PC-9 (cell line): ENCODE data around the gene SCP2.

Experiments
- EZH2 ChIP-seq: fragments of 200-600 bp; sonication (generic); IDR thresholded peaks from 2 replicates; pipeline ENCODE4 v1.8.0; 2017; ENCODE audit warnings: antibody characterized with exemption, low read depth
- TF ChIP-seq, protein P1 (sequence below): fragments of 200-600 bp; sonication (generic); conservative IDR thresholded peaks from 2 replicates; pipeline ENCODE4 v1.6.1; 2017; ENCODE audit warnings: mixed run types, antibody characterized with exemption, mild to moderate bottlenecking, moderate library complexity

DNA sequence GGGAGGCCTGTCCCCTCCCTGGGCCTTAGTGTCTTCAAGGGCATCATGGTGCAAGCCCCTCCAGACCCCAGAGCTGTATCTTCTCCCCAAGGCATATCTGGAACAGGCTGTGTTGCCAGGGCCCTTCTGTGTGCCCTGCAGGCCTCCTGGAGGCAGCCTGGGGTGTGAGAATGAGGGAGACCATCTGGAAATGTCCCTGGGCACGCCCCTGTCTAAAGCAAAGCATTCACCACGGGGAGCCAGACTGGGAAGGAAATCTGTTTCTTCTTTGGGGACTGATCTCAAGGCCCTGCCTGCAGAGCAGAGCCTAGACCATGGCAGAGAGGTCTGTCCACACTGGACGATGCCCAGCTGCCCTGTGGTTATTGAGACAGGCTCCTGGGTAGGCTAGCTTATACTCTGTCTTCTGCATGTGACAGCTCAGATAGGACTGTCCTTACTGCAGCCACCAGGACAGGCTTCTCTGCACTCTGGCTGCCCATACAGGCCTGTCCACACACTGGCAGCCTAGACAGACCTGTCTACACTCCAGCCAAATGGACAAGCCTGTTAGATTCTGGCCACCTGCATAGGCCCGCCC is 159.5 kb downstream of the SCP2 start:
- no peak for TF ChIP-seq EZH2
- TF ChIP-seq, protein P1, sequence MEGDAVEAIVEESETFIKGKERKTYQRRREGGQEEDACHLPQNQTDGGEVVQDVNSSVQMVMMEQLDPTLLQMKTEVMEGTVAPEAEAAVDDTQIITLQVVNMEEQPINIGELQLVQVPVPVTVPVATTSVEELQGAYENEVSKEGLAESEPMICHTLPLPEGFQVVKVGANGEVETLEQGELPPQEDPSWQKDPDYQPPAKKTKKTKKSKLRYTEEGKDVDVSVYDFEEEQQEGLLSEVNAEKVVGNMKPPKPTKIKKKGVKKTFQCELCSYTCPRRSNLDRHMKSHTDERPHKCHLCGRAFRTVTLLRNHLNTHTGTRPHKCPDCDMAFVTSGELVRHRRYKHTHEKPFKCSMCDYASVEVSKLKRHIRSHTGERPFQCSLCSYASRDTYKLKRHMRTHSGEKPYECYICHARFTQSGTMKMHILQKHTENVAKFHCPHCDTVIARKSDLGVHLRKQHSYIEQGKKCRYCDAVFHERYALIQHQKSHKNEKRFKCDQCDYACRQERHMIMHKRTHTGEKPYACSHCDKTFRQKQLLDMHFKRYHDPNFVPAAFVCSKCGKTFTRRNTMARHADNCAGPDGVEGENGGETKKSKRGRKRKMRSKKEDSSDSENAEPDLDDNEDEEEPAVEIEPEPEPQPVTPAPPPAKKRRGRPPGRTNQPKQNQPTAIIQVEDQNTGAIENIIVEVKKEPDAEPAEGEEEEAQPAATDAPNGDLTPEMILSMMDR: no peak
